Activated CD4-positive, alpha-beta T cell treated with anti-CD3 and anti-CD28 coated beads for 36 hours (primary cell): ENCODE results near the gene SLC25A22. TPM values are rescaled to one million over a fixed set of nuclear protein-coding genes. Genes with fewer than 3 reads are reported as not detected.

ENCODE experiments used
- ATAC-seq: fragments of 200-7000 bp; cut with Tn5 transposase; one replicate; pipeline ENCODE4 v1.10.0; 2021; ENCODE audit warnings: mild to moderate bottlenecking, moderate library complexity
- CTCF ChIA-PET: fragments of 350-600 bp; sonication (Branson Sonifier 250); formaldehyde crosslinking; loops from one replicate; lab custom pipeline; 2021; ENCODE audit warnings: antibody characterized with exemption; lab: Charles Lee
- POLR2A ChIA-PET: fragments of 350-600 bp; sonication (Branson Sonifier 250); formaldehyde crosslinking; loops from one replicate; lab custom pipeline; 2021; ENCODE audit warnings: antibody characterized with exemption, inconsistent platforms; lab: Charles Lee
- DNase-seq: peaks from one replicate; pipeline ENCODE4 v3.0.0-alpha.2; 2020
- H3K27ac Mint-ChIP-seq: one replicate; pipeline ENCODE4 v1.8.0; 2021; ENCODE audit warnings: mixed read lengths
- H3K27me3 Mint-ChIP-seq: one replicate; pipeline ENCODE4 v1.8.0; 2021; ENCODE audit warnings: mixed read lengths
- H3K36me3 Mint-ChIP-seq: one replicate; pipeline ENCODE4 v1.8.0; 2021; ENCODE audit warnings: low read depth, mixed read lengths
- H3K4me1 Mint-ChIP-seq: one replicate; pipeline ENCODE4 v1.8.0; 2021; ENCODE audit warnings: mixed read lengths
- H3K4me3 Mint-ChIP-seq: one replicate; pipeline ENCODE4 v1.8.0; 2021; ENCODE audit warnings: mild to moderate bottlenecking, moderate library complexity, mixed read lengths
- H3K9me3 Mint-ChIP-seq: one replicate; pipeline ENCODE4 v1.8.0; 2021; ENCODE audit warnings: low read depth, mixed read lengths
- intact Hi-C, 2 experiments: fragments of 100-400 bp; cut with DNase I in 1 of 2; cut with micrococcal nuclease in 1 of 2; formaldehyde crosslinking; loops; one replicate each; pipeline versions ENCODE4 v1.14.2 to v1.15.1; 2022 to 2024; cut with DNase I, micrococcal nuclease
- total RNA-seq, 2 experiments: library from RNA; stranded (reverse); gene quantifications; one replicate each; pipeline ENCODE4 v1.2.3, GENCODE V29; 2021

Gene SLC25A22
- total RNA-seq, 2 experiments from 2014 or later, result 33.9 to 36.6 TPM

DNA sequence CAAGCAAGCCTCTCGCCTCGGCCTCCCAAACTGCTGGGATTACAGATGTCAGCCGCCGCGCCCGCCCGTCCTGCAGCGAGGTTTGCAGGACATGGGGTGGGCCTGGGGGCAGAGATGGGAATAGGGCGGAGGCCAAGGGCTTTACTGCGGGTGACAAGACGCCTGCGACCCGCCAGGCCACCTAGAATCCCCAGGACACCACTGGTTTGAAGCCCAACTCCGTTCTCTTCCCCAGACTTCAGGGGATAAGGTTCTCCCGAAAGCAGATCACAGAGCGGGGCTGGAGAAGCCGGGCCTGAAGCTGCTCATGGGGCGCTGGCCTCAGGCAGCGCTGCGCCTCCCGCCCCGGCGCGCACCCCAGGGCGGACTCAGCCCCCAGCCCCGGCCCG lies 43.9 kb upstream of the SLC25A22 start:
- Mint-ChIP-seq H3K4me3 (peak overlapping the region; percentile 84), H3K27ac (peak overlapping the region; percentile 87), H3K27me3 (peaks cover 4% of the 10 kb centered on the region), H3K9me3 (no peaks in the 10 kb centered on the region), H3K36me3 (peaks cover 7% of the 10 kb centered on the region), H3K4me1 (peaks cover 22% of the 10 kb centered on the region)
- DNase-seq (no peak), ATAC-seq (peak; percentile 41)
- ChIA-PET CTCF (no interaction called here), POLR2A (interaction anchor here (1.0 kb wide), 1 partner anchor 8 kb away, joined by 3 read pairs; no protein-coding TSS in a partner anchor)
- intact Hi-C loops, result loop anchor here (1.0 to 10.0 kb wide), 13 partner anchors 9 to 923 kb away; partner anchors contain the start of genes RPLP2 (in 2 of the 2), AP2A2 (in 1 of the 2), BRSK2 (in 1 of the 2) and CHID1 (in 1 of the 2)

DNA sequence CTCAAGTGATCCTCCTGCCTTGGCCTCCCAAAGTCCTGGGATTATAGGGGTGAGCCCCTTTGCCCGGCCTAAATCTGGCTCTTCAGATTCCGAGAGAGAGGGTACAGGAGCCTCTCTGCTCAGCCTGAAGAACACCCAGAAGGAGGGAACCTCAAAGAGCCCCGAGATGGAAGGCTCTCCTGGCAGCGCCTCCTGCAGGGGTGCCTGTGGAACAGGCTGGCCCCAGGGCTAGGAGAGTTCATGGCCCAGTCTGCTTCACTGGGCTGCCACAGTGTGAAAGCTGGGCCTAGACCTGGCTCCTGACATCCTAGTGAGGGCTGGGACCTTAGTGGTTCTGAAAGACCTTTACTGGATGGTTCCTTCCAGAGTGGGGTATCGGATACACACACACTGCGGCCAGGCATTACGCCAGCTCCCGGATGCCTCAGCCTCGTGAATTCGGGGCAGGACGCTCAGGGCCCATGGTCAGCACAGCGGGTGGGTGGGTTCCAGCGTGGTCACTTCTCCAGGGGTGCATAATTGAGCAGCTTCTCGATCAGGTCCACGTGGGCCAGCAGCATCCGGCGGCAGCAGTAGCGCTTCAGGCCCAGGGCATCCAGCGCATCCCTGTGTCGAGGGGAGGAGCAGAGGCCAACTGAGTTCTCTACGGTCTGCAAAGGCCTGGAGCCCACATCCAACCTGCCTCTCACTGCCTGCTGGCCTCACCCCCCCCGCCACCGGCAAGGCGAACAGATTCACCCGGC lies 42.0 kb upstream of the SLC25A22 start:
- CTCF ChIA-PET, result interaction anchor here (0.6 kb wide), 1 partner anchor 20 kb away, joined by 3 read pairs; no protein-coding TSS in a partner anchor
- intact Hi-C loops, result loop anchor here in 1 of 2 experiments (10.0 kb wide), 3 partner anchors 545 to 925 kb away; partner anchors contain the start of genes BRSK2 and CTSD

DNA sequence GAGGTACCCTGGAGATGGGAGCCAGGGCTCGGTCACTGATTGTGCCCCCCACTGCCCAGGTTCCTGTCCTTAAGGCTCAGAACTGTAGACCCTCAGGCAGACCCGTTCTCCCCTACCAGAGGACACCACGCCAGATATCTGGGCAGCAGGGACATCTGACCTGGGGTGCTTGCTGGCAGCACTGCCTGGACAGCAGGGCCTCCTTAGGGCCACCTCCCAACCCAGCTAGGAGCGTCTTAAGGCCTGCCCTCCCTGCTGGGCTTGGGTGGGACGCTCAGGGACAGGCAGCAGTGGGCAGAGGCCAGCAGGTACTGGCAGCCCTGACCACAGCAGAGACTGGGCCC lies 41.2 kb upstream of the SLC25A22 start:
- DNase-seq (no peak), ATAC-seq (no peak)
- Mint-ChIP-seq H3K36me3 (peaks cover 7% of the 10 kb centered on the region), H3K27me3 (peaks cover 4% of the 10 kb centered on the region), H3K27ac (no peak overlapping the region), H3K4me3 (no peak overlapping the region), H3K4me1 (peaks cover 26% of the 10 kb centered on the region), H3K9me3 (no peaks in the 10 kb centered on the region)
- intact Hi-C loops, result no loop called here
- ChIA-PET CTCF (interaction anchor here (0.6 kb wide), 1 partner anchor 19 kb away, joined by 3 read pairs; no protein-coding TSS in a partner anchor), POLR2A (no interaction called here)

More for the DNA sequence above, 42.0 kb upstream of the SLC25A22 start:
- POLR2A ChIA-PET, result no interaction called here
- H3K27ac Mint-ChIP-seq, result no peak overlapping the region
- H3K4me1 Mint-ChIP-seq, result peaks cover 25% of the 10 kb centered on the region
- peaks cover 7% of the 10 kb centered on the region for H3K36me3 Mint-ChIP-seq
- no peak for ATAC-seq
- DNase-seq, result peak; percentile 45
- peak overlapping the region; percentile 84 for H3K4me3 Mint-ChIP-seq
- H3K27me3 Mint-ChIP-seq, result peaks cover 4% of the 10 kb centered on the region
- H3K9me3 Mint-ChIP-seq, result no peaks in the 10 kb centered on the region

DNA sequence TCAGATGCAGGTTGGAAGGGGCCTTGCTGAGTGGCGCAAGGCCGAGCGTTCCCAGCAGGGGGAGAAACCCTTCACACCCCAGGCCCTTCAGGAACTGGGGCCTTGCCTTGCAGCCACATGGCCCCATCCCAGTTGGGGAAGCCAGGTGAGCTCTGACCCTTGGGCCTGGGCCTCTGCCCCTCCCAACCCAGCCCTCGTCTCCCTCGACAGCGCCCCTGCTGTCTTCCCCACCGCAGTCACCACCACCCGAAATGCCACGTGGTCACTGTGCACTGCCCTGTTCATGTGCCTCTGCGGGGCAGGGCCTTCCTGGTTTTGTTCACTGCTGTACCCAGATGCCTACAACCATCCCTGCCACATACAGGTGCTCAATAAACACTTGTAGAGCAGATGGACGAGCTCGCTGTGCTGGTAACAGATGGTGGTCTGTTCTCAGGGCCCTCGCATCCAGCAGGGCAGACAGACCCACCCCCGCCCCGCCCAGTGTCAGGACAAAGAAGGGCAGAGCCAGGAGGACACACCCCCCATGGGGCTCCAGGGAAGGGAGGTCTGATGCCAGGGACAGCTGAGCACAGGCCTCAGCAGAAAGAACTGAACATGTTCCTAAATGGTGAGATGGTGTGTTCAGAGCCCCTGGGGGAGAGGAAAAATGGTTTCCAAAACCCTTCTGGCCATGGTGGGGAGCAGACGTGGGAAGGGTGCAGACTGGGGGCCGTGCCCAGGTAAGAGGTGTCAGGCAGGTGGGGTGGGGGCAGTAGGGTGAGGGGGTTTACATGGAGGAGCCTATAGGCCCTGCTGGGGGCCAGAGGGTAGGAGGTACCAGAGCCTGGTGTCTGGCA lies 40.6 kb upstream of the SLC25A22 start:
- POLR2A ChIA-PET, result no interaction called here

DNA sequence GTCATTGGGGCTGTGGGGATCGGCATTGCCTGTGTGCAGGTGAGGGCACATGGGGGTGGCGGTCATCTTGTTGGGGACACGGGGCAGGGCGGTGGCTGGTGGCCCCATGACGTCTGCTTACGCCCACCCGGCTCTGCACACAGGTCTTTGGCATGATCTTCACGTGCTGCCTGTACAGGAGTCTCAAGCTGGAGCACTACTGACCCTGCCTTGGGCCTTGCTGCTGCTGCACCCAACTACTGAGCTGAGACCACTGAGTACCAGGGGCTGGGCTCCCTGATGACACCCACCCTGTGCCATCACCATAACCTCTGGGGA lies 39.9 kb upstream of the SLC25A22 start:
- peaks cover 25% of the 10 kb centered on the region for H3K4me1 Mint-ChIP-seq

More for the DNA sequence above, 40.6 kb upstream of the SLC25A22 start:
- peaks cover 28% of the 10 kb centered on the region for H3K4me1 Mint-ChIP-seq
- H3K36me3 Mint-ChIP-seq, result peaks cover 7% of the 10 kb centered on the region
- CTCF ChIA-PET, result no interaction called here
- DNase-seq (no peak), ATAC-seq (no peak)
- peaks cover 4% of the 10 kb centered on the region for H3K27me3 Mint-ChIP-seq
- H3K9me3 Mint-ChIP-seq, result no peaks in the 10 kb centered on the region
- no peak overlapping the region for H3K4me3 Mint-ChIP-seq
- H3K27ac Mint-ChIP-seq, result no peak overlapping the region
- intact Hi-C loops, result no loop called here

DNA sequence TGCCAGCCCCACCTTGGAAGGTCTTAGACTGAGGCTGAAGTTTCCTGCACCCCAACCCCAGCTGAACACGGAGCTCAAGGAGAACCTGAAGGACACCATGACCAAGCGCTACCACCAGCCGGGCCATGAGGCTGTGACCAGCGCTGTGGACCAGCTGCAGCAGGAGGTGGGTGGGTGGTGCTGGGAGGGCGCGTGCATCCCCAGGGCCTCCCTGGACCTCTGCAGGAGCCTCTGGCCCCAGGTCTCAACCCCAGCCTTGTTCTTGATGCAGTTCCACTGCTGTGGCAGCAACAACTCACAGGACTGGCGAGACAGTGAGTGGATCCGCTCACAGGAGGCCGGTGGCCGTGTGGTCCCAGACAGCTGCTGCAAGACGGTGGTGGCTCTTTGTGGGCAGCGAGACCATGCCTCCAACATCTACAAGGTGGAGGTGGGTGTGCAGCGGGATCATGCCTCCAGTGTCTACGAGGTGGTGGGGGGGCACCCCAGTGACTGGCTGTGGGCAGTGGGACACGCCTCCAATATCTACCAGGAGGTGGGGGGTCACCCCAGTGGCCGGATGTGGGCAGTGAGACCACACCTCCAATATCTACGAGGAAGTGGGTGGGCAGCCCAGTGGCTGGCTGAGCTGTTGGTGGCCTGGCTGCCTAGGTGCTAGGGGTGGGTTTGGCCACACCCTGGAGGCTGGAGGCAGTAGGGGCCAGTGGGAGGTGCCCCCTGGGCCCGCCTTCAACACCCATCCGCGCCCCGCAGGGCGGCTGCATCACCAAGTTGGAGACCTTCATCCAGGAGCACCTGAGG lies 39.3 kb upstream of the SLC25A22 start:
- DNase-seq (no peak), ATAC-seq (no peak)
- no peaks in the 10 kb centered on the region for H3K9me3 Mint-ChIP-seq
- peaks cover 25% of the 10 kb centered on the region for H3K4me1 Mint-ChIP-seq
- ChIA-PET POLR2A (no interaction called here), CTCF (interaction anchor here (1.4 kb wide), 1 partner anchor 11 kb away, joined by 3 read pairs; no protein-coding TSS in a partner anchor)
- H3K4me3 Mint-ChIP-seq, result no peak overlapping the region
- H3K27me3 Mint-ChIP-seq, result no peaks in the 10 kb centered on the region
- H3K27ac Mint-ChIP-seq, result no peak overlapping the region
- H3K36me3 Mint-ChIP-seq, result peaks cover 7% of the 10 kb centered on the region
- intact Hi-C loops, result no loop called here

More for the DNA sequence above, 39.9 kb upstream of the SLC25A22 start:
- ChIA-PET CTCF (interaction anchor here (1.4 kb wide), 1 partner anchor 11 kb away, joined by 3 read pairs; no protein-coding TSS in a partner anchor), POLR2A (no interaction called here)
- Mint-ChIP-seq H3K27me3 (no peaks in the 10 kb centered on the region), H3K4me3 (no peak overlapping the region), H3K27ac (no peak overlapping the region), H3K9me3 (no peaks in the 10 kb centered on the region), H3K36me3 (peaks cover 7% of the 10 kb centered on the region)
- intact Hi-C loops, result no loop called here
- ATAC-seq (no peak), DNase-seq (no peak)

DNA sequence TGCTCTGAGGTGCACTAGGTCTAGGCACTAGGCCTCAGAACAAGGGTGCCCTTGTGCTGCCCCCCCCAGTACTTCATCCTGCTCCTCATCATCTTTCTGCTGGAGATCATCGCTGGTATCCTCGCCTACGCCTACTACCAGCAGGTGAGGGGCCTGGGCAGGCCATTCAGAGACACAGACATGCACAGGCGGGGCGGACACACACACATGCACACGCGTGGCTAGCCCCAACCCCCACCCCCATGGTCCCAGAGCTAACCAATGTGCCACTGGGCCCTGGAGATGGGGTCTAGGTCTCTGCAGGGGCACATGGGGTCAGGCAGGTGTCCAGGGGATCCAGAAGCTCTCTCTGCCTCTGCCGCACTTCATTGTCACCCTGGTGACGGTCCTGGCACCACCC lies 38.6 kb upstream of the SLC25A22 start:
- DNase-seq (no peak), ATAC-seq (no peak)
- Mint-ChIP-seq H3K27me3 (peaks cover 3% of the 10 kb centered on the region), H3K27ac (no peak overlapping the region), H3K4me3 (no peak overlapping the region), H3K36me3 (peaks cover 7% of the 10 kb centered on the region), H3K9me3 (no peaks in the 10 kb centered on the region), H3K4me1 (peaks cover 29% of the 10 kb centered on the region)
- ChIA-PET POLR2A (no interaction called here), CTCF (interaction anchor here (1.4 kb wide), 1 partner anchor 12 kb away, joined by 3 read pairs; no protein-coding TSS in a partner anchor)
- intact Hi-C loops, result no loop called here

DNA sequence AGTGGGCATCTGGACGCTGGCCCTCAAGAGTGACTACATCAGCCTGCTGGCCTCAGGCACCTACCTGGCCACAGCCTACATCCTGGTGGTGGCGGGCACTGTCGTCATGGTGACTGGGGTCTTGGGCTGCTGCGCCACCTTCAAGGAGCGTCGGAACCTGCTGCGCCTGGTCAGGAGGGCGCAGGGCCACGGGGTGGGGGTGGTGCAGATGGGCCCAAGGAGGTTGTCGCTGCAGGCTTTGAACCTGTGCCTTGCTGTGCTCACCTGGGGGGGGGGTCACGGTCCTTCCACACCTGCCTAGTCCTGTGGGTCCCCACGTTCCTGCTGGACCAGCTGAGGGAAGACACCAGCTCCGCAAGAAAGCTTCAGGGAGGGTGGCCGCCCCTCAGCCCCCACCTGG lies 38.2 kb upstream of the SLC25A22 start:
- no peak overlapping the region for H3K4me3 Mint-ChIP-seq
- POLR2A ChIA-PET, result no interaction called here
- H3K27ac Mint-ChIP-seq, result no peak overlapping the region
- H3K9me3 Mint-ChIP-seq, result no peaks in the 10 kb centered on the region
- H3K4me1 Mint-ChIP-seq, result peaks cover 29% of the 10 kb centered on the region
- peaks cover 7% of the 10 kb centered on the region for H3K36me3 Mint-ChIP-seq
- DNase-seq, result no peak
- intact Hi-C loops, result no loop called here
- CTCF ChIA-PET, result no interaction called here
- H3K27me3 Mint-ChIP-seq, result peaks cover 7% of the 10 kb centered on the region
- ATAC-seq, result no peak

DNA sequence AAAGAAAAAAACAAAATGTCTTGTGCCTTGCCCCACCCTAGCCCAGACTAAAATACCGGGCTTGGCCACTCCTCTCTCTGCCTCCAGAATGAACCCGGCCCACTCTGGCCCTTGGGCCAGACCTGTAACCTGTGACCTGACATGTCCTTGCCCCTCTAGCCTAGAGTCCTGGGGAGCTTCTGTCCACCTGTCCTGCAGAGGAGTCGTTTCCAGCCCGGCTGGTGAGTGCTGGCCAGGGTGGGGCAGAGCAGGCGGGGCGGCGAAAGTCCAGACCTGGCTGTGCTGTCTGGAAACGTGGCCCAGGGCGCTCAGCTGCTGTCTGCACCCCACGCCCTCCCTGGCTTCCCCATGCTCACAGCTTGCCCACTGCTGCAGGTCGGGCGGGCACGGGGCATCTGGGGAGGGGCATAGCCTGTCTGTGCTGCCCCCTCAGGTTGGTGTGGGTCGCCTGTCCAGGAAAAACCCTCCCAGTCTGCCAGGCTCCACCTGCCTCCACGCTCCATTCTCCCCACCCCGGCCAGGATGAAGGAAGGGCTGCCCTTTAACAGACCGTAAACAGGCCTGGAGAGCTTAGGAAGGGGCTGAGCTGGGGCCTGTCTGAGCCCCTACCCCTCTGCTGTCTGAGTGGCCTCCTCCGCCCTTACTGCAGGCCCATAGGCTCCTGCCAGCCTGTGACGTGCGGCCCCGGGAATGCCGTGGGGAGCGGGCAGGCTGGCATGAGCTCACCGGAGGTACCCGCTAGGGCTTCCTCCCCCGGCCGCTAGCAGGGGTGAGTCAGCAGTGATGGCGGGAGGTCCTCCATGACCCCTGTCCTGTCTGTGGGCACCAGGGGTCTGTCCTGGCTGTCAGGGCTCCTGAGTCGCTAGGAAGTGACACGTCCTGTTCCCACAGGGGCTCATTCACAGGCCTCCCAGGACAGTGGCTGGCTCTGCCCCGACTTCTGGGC lies 36.6 kb upstream of the SLC25A22 start:
- ChIA-PET POLR2A (interaction anchor here (1.1 to 1.4 kb wide), 2 partner anchors 7 to 15 kb away, joined by 3 to 7 read pairs; partner anchors contain the start of genes PNPLA2 and POLR2L), CTCF (no interaction called here)
- peaks cover 13% of the 10 kb centered on the region for H3K27me3 Mint-ChIP-seq
- peaks cover 20% of the 10 kb centered on the region for H3K4me1 Mint-ChIP-seq
- no peak for ATAC-seq
- no peak overlapping the region for H3K27ac Mint-ChIP-seq
- peak overlapping the region; percentile 69 for H3K4me3 Mint-ChIP-seq
- peak; percentile 46 for DNase-seq
- intact Hi-C loops, result loop anchor here in 1 of 2 experiments (5.0 kb wide), 1 partner anchor 428 kb away; no protein-coding TSS in a partner anchor
- no peaks in the 10 kb centered on the region for H3K9me3 Mint-ChIP-seq
- no peaks in the 10 kb centered on the region for H3K36me3 Mint-ChIP-seq

DNA sequence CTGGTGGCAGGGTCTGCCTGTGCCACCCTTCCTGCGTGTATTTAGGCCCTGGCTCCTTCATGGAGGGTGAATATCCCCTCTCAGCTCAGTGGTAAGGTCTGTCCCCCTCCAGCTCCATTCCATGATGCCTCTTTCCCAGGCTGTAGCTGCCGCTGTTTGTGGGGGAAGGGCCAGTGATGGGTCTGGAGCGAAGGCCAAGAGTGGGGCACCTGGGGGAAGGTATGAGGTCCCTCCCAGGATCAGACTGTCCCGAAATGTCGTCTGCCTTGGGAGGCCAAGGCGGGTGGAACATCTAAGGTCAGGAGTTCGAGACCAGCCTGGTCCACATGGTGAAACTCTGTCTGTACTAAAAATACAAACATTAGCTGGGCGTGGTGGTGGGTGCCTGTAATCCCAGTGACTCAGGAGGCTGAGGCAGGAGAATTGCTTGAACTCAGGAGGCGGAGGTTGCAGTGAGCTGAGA lies 35.8 kb upstream of the SLC25A22 start:
- Mint-ChIP-seq H3K36me3 (no peaks in the 10 kb centered on the region), H3K4me1 (peaks cover 27% of the 10 kb centered on the region), H3K27ac (peak overlapping the region; percentile 31), H3K4me3 (peak overlapping the region; percentile 69), H3K27me3 (peaks cover 20% of the 10 kb centered on the region), H3K9me3 (no peaks in the 10 kb centered on the region)
- ATAC-seq (no peak), DNase-seq (no peak)
- ChIA-PET POLR2A (interaction anchor here (1.1 to 3.6 kb wide), 3 partner anchors 8 to 14 kb away, joined by 3 to 17 read pairs (median 7); partner anchors contain the start of genes PNPLA2 and POLR2L), CTCF (interaction anchor here (0.6 to 1.9 kb wide), 2 partner anchors 14 to 129 kb away, joined by 3 to 8 read pairs; no protein-coding TSS in a partner anchor)
- intact Hi-C loops, result loop anchor here in 1 of 2 experiments (1.0 to 5.0 kb wide), 2 partner anchors 8 to 428 kb away; partner anchors contain the start of genes POLR2L and TSPAN4
